Body of pancreas (tissue), 4 donors: ENCODE measurements around the gene WWOX.

Source experiments
- CTCF ChIP-seq, 7 experiments: fragments of 450-650 bp in 4 of 7; fragments of 200-600 bp in 3 of 7; sonication (generic) in 3 of 7; IDR thresholded peaks; one replicate each; pipeline ENCODE4 v1.5.1; 2016 to 2019; ENCODE audit warnings: antibody characterized with exemption in 7 of 7
- POLR2A ChIP-seq, 3 donors: fragments of 450-650 bp; IDR thresholded peaks; one replicate each; pipeline ENCODE4 v1.6.1; 2016; ENCODE audit warnings: antibody characterized with exemption in 3 of 3, mild to moderate bottlenecking in 2 of 3

GRCh38 chr16:79184464-79185030 is 1085.1 kb downstream of the WWOX start:
- no peak for TF ChIP-seq CTCF (IDR thresholded peaks at IDR 0.05)
- no peak for TF ChIP-seq POLR2A (IDR thresholded peaks at IDR 0.05)
